ENCODE results near the gene LHFPL6. TPM values are rescaled to one million over a fixed set of nuclear protein-coding genes. Genes with fewer than 3 reads are reported as not detected.

The LHFPL6 gene
- total RNA-seq, 4 donors from 2014 or later = 12.8 to 27.3 (median 22.5) TPM

GRCh38 chr13:39322836-39323585, 280.0 kb downstream of the LHFPL6 start:
- intact Hi-C loops (cut with DNase I; ENCODE audit: low total_unique reads) = no loop called here
- TF ChIP-seq POLR2A (IDR thresholded peaks at IDR 0.05) = no peak
- TF ChIP-seq, protein P1, sequence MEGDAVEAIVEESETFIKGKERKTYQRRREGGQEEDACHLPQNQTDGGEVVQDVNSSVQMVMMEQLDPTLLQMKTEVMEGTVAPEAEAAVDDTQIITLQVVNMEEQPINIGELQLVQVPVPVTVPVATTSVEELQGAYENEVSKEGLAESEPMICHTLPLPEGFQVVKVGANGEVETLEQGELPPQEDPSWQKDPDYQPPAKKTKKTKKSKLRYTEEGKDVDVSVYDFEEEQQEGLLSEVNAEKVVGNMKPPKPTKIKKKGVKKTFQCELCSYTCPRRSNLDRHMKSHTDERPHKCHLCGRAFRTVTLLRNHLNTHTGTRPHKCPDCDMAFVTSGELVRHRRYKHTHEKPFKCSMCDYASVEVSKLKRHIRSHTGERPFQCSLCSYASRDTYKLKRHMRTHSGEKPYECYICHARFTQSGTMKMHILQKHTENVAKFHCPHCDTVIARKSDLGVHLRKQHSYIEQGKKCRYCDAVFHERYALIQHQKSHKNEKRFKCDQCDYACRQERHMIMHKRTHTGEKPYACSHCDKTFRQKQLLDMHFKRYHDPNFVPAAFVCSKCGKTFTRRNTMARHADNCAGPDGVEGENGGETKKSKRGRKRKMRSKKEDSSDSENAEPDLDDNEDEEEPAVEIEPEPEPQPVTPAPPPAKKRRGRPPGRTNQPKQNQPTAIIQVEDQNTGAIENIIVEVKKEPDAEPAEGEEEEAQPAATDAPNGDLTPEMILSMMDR (IDR thresholded peaks at IDR 0.05) = no peak
- WGBS, 2 donors = 77 to 81% methylated on average over 3 of the region's 3 CpGs
- DNase-seq (ENCODE audit: low spot score in 2 of 2) = no peak
- no peak overlapping the region for H3K4me3 ChIP-seq (ENCODE audit: low read depth, poor library complexity, severe bottlenecking)

DNA sequence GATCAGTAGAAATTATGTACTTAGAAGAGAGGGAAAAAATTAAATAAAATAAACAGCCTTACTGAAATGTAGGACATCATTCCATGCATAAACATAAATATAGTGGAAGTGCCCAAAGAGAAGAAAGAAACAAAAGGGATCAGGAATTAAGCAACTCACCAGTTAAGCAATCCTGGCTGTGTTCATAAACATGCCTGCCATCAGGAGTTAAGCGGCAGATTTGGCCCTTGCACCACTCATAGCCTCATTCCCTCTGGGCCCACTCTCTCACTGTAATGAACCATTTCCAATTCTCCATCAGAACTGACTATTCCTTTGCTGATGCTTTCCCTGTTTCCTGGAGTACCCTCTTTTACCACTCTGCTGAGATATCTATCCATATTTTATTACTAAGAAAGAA, 281.4 kb downstream of the LHFPL6 start:
- no peak for TF ChIP-seq POLR2A (IDR thresholded peaks at IDR 0.05)
- TF ChIP-seq, protein P1 (IDR thresholded peaks at IDR 0.05) = no peak
- no peak overlapping the region for H3K4me3 ChIP-seq (ENCODE audit: low read depth, poor library complexity, severe bottlenecking)
- peak in 1 of 2 donors; percentile 37 for DNase-seq (ENCODE audit: low spot score in 2 of 2)
- intact Hi-C loops (cut with DNase I; ENCODE audit: low total_unique reads) = no loop called here
- 45 to 50% methylated on average over 1 of the region's 1 CpG for WGBS, 2 donors

DNA sequence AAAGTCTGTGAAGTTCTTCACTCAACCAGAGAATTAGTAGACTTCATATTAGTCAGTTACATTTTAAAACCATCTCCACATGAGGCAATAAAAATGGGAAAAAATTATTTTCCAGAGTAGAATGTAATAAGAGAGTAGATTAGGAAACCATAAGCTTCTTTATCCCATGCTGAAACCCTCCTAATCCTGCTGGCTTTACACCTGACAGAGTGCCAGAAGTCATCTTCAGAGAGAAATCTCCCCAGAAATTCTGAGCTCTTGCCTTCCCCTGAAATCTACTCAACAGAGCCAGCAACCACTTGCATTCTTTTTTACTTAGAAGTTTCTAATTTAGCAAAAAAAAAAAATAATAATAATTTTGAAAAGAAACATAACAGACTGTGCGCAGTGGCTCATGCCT, 284.8 kb downstream of the LHFPL6 start:
- 40 to 85% methylated on average over 1 of the region's 1 CpG for WGBS, 2 donors
- TF ChIP-seq POLR2A (IDR thresholded peaks at IDR 0.05) = no peak
- TF ChIP-seq, protein P1 (IDR thresholded peaks at IDR 0.05) = no peak
- intact Hi-C loops (cut with DNase I; ENCODE audit: low total_unique reads) = no loop called here
- no peak for DNase-seq (ENCODE audit: low spot score in 2 of 2)
- no peak overlapping the region for H3K4me3 ChIP-seq (ENCODE audit: low read depth, poor library complexity, severe bottlenecking)

DNA sequence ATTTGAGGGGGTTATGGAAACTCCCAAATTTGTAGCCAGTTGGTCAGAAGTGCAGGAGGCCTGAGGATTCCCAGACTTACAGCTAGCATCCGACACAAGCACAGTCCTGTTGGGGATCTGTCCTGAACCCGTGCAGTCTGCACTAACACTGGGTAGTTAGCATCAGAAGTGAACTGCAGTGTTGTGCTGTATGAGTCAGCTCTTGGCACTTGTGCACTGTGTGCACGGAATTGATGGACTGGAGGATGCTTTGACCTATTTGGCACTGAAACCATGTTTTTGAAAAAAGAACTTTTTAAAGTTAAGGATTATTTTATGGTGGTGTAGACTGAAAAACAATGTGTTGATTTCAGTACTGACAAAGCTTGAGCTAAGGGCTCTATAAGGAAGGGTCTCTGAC, 285.7 kb downstream of the LHFPL6 start:
- 18 to 26% methylated on average over 3 of the region's 3 CpGs for WGBS, 2 donors
- DNase-seq (ENCODE audit: low spot score in 2 of 2) = peak in 1 of 2 donors; percentile 27
- intact Hi-C loops (cut with DNase I; ENCODE audit: low total_unique reads) = no loop called here
- H3K4me3 ChIP-seq (ENCODE audit: low read depth, poor library complexity, severe bottlenecking) = no peak overlapping the region
- TF ChIP-seq, protein P1 (IDR thresholded peaks at IDR 0.05) = no peak
- no peak for TF ChIP-seq POLR2A (IDR thresholded peaks at IDR 0.05)

GRCh38 chr13:39315796-39316195, 287.2 kb downstream of the LHFPL6 start:
- H3K4me3 ChIP-seq (ENCODE audit: low read depth, poor library complexity, severe bottlenecking) = no peak overlapping the region
- 31 to 41% methylated on average over 1 of the region's 1 CpG for WGBS, 2 donors
- no peak for DNase-seq (ENCODE audit: low spot score in 2 of 2)
- intact Hi-C loops (cut with DNase I; ENCODE audit: low total_unique reads) = no loop called here
- no peak for TF ChIP-seq POLR2A (IDR thresholded peaks at IDR 0.05)
- TF ChIP-seq, protein P1 (IDR thresholded peaks at IDR 0.05) = no peak

- 46 to 56% methylated on average over 6 of the region's 6 CpGs for WGBS, 2 donors
- intact Hi-C loops (cut with DNase I; ENCODE audit: low total_unique reads) = no loop called here
- DNase-seq (ENCODE audit: low spot score in 2 of 2) = no peak
- TF ChIP-seq POLR2A (IDR thresholded peaks at IDR 0.05) = no peak
- TF ChIP-seq, protein P1 (IDR thresholded peaks at IDR 0.05) = no peak
- no peak overlapping the region for H3K4me3 ChIP-seq (ENCODE audit: low read depth, poor library complexity, severe bottlenecking)
Measured at GRCh38 chr13:39313721-39314120, 289.3 kb downstream of the LHFPL6 start.
